Stimulated activated naive CD4-positive, alpha-beta T cell (primary cell): ENCODE data around the gene PCDHAC1.
"Not testable (repeated sequence)": the region's sequence is repeated elsewhere in the genome, so short reads cannot be mapped to it uniquely, and the experiment has no call there.

Source experiments
- DNase-seq, 6 experiments: peaks; one replicate each; lab custom pipeline; 2025; lab: John Stamatoyannopoulos, UW

PCDHAC1 gene, protein sequence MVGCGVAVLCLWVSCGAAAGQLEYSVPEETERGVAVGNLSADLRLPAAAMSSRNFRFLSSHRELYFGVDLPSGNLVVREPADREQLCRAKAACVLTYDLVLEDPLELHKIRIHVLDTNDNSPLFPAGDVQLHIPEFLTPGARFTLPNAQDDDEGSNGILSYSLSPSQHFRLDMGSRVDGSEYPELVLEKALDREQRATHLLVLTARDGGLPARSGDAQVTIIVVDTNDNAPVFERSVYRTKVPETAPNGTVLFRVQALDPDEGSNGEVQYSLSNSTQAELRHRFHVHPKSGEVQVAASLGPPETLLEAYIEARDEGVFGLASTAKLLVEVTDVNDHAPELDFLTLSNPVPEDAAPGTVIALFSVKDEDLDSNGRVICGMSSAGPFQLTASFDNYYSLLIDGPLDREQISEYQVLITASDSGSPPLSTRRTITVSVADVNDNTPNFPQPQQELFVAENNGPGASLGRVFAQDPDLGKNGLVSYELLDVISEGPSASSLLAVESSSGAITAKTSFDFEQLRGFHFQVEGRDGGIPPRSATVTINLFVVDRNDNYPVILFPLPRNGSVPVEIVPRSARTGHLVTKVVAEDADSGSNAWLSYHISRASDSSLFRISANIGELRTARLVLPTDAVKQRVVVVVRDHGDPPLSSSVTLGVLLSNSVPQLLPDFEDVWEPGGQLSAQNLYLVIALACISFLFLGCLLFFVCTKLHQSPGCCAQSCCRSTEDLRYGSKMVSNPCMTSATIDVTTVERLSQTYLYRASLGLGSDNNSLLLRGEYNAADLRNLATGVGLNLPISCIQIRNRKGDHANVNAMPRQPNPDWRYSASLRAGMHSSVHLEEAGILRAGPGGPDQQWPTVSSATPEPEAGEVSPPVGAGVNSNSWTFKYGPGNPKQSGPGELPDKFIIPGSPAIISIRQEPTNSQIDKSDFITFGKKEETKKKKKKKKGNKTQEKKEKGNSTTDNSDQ

DNA sequence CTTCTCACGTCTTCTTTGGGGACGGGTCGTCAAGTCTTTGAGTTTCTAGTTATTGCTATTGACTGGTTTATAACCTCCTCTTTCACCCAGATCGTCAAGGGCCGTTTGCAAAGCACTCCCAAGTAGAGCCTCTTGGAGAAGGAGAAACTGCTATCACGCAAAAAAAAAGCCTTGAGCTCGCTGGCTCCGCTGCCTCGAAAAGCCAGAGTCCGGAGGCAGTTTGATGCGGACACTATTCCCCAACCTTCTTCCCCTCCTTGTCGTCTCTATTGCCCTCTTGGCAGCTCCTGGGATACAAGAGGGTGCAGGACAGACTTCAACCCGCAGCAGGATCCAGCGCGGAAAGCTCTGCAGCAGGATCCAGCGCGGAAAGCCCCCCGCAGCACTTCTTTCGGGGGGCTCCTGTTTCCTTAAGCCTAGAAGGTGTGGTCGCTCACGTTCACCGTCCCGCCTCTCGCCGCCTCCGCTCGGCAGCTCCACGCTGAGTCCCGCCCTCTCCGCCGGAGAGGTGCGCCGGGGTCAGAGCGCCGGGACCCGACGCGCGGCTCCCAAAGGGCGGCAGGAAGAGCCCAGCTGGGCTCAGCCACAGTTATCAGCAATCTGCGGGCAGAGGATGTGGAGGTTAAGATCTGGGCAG is at the start of gene PCDHAC1:
Gene PCDHAC1 (plus strand): TSS at position 494 of the 637 bp plus-strand sequence. CDS start 594 bp downstream, outside the sequence.
- DNase-seq, result no peak

DNA sequence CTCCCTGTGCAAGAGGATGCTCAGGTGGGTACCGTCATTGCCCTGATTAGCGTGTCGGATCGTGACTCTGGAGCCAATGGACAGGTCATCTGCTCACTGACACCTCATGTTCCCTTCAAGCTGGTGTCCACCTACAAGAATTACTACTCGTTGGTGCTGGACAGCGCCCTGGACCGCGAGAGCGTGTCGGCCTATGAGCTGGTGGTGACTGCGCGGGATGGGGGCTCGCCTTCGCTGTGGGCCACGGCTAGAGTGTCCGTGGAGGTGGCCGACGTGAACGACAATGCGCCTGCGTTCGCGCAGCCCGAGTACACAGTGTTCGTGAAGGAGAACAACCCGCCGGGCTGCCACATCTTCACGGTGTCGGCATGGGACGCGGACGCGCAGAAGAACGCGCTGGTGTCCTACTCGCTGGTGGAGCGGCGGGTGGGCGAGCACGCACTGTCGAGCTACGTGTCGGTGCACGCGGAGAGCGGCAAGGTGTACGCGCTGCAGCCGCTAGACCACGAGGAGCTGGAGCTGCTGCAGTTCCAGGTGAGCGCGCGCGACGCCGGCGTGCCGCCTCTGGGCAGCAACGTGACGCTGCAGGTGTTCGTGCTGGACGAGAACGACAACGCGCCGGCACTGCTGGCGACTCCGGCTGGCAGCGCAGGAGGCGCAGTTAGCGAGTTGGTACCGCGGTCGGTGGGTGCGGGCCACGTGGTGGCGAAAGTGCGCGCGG is 49.4 kb upstream of the PCDHAC1 start:
- not testable (repeated sequence) for DNase-seq

DNA sequence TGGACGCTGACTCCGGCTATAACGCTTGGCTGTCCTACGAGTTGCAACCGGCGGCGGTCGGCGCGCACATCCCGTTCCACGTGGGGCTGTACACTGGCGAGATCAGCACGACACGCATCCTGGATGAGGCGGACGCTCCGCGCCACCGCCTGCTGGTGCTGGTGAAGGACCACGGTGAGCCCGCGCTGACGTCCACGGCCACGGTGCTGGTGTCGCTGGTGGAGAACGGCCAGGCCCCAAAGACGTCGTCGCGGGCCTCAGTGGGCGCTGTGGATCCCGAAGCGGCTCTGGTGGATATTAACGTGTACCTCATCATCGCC is 48.9 kb upstream of the PCDHAC1 start:
- DNase-seq, result no peak

DNA sequence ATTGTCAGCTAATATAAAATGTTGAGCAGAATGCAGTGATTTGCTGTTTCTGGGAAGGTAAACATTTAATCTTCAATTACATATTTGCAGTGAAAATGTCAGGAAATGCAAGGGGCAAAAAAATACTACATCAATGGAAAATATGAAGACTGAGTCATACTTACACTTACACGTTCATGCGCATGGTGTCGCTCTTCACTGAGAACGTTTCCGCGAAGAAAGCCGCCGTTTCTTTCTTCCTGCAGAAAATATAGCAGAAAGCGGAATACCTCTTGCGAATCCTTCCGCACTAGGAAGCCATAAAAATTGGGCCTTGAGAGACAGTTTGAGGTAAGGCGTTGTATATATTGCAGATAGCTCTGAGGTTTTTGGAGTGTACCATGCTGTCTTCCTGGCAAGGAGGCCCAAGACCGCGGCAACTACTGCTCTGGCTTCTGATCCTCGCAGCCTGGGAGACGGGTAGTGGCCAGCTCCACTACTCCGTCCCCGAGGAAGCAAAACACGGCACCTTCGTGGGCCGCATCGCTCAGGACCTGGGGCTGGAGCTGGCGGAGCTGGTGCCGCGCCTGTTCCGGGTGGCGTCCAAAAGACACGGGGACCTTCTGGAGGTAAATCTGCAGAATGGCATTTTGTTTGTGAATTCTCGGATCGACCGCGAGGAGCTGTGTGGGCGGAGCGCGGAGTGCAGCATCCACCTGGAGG is 44.1 kb upstream of the PCDHAC1 start, which contains the start of gene PCDHA13:
Gene PCDHA13 (plus strand): TSS at position 236 of the 702 bp plus-strand sequence. CDS start 145 bp downstream, at position 381.
- no peak for DNase-seq

DNA sequence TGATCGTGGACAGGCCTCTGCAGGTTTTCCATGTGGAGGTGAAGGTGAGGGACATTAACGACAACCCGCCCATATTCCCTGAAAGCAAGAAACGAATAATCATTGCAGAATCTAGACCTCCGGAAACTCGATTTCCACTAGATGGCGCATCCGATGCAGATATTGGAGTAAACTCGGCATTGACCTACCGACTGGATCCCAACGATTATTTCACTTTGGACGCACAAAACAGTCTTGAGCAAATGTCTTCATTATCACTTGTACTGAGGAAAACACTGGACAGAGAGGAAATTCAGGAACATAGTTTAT is 43.6 kb upstream of the PCDHAC1 start:
- no peak for DNase-seq

DNA sequence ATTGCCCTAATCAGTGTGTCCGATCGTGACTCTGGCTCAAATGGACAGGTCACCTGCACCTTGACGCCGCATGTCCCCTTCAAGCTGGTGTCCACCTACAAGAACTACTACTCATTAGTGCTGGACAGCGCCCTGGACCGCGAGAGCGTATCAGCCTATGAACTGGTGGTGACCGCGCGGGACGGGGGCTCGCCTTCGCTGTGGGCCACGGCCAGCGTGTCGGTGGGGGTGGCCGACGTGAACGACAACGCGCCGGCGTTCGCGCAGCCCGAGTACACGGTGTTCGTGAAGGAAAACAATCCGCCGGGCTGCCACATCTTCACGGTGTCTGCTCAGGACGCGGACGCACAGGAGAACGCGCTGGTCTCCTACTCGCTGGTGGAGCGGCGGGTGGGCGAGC is 42.7 kb upstream of the PCDHAC1 start:
- DNase-seq, result no peak

DNA sequence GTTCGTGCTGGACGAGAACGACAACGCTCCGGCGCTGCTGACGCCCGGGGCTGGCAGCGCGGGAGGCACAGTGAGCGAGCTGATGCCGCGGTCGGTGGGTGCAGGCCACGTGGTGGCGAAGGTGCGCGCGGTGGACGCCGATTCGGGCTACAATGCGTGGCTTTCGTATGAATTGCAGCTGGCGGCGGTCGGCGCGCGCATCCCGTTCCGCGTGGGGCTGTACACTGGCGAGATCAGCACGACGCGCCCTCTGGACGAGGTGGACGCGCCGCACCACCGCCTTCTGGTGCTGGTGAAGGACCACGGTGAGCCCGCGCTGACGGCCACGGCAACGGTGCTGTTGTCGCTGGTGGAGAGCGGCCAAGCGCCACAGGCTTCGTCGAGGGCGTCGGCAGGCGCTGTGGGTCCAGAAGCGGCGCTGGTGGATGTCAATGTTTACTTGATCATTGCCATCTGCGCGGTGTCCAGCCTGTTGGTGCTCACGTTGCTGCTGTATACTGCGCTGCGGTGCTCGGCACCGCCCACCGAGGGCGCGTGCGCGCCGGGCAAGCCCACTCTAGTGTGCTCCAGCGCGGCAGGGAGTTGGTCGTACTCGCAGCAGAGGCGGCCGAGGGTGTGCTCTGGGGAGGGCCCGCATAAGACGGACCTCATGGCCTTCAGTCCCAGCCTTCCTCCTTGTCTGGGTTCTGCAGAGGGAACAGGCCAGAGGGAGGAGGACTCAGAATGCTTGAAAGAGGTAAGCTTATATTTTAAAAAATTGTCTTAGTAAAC is 42.0 kb upstream of the PCDHAC1 start:
- no peak for DNase-seq

DNA sequence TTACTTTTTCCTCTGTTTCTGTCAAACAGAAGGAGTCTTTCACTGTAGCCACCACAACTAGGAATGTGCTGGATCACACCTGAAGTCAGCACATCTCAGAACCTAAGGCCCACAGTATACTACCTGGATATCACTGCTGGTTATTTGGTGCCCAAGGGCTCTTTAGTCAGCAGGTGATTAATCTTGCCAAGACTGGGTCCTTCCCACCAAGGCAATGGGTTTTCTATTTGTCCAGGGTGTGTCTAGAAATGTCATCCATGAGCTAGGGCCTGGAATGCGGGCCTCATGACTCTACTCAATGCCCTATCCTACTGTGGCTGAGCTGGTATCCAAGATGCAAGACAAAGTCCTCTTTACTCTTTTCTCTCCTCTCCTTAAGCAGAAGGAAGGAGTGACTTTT is 9.8 kb upstream of the PCDHAC1 start:
- DNase-seq, result no peak

DNA sequence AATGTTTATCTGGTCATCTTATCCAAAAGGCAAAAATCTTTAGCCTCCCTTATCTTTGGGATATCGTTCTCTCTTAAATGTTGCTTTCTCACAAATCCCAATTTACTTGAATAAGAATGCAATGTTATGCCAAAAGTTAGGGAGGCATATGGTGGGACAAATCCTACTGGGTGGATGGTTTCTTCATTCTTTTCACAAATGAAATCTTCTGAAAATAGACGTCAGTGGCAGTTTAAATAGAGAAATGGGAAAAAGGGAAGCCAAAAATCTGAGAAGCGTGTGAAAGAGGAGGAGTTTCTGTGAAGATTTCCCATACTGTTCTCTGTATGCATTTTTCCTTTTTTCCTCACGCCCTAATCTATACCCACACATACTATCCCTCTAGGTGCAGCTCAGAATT is 2.5 kb upstream of the PCDHAC1 start:
- no peak for DNase-seq

DNA sequence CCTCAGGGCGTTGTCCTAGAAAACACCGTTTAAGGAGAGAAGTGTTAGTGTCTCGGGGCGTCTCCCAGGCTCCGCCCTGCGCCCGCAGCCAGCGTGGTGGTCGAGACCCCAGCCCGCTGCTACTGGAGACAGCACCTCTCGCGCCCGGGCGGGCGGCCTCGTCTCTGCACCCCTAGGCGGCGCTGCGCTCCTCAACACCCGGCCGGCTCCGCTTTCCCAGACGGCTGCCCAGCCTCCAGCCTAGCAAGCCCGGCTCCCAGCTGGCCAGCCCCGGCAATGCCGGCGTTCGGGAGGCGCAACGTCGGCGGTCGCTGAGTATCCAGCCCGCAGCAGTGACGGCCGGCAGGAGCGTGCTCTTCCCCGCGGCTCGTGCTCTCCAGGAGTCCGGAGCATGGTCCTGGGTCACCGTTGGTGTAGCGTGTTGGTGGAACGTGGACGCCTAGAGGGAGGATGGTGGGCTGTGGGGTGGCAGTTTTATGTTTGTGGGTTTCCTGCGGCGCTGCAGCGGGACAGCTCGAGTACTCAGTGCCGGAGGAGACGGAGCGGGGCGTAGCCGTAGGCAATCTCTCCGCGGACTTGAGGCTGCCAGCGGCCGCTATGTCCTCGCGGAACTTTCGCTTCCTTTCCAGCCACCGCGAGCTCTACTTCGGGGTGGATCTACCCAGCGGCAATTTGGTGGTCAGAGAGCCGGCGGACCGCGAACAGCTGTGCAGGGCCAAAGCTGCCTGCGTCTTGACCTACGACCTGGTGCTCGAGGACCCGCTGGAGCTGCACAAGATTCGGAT is 536 bp downstream of the PCDHAC1 start:
- peak in 2 of 6 experiments; percentile 0 to 3 for DNase-seq

DNA sequence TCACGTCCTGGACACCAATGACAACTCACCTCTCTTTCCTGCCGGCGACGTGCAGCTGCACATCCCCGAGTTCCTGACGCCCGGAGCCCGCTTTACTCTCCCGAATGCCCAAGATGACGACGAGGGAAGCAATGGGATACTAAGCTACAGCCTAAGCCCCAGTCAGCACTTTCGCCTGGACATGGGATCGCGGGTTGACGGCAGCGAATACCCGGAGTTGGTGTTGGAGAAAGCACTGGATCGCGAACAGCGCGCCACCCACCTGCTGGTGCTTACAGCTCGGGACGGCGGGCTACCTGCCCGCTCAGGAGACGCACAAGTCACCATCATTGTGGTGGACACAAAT is 1.1 kb downstream of the PCDHAC1 start:
- DNase-seq, result no peak

DNA sequence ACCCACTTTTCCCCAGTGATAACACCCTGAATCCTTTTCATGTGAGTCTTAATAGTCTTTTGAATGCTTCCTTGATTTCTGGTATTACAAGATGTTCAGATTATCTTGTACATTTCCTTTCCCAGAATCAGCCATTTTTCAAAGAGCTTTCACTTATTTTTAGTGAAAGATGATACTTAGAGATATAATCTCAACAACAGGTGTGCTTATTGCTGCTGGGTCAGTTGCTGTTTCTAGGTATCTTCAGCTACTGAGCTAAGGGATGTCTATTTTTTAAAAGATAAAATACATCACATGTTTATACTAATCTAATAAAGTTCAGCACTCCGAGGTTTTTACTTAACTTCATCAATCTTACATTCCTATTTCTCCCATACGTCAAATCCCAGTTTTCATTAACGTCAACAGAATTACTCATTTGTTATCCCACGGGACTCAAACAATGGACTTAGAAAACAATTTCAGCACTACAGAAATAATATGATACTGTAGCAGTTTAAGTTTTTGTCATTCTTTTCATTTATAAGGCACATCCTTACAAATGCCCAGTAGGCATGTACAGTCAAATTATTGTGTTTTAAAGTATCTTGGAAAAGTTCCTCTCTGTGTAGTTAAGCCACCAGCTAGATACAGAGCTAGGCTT is 9.0 kb downstream of the PCDHAC1 start:
- no peak for DNase-seq

DNA sequence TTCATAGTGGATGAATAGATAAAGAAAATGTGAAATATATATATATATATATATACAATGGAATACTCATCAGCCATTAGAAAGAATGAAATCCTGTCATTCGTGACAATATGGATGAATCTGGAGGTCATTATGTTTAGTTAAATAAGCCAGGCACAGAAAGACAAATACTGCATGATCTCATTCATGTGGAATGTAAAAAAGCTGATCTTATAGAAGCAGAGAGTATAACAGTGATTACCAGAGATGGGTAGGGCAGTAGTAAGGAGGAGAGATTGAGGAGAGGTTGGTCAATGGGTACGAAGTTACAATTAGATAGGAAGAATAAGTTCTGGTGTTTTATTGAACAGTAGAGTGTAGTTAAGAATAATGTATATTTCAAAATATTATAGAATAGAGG is 20.5 kb downstream of the PCDHAC1 start:
- DNase-seq, result no peak

DNA sequence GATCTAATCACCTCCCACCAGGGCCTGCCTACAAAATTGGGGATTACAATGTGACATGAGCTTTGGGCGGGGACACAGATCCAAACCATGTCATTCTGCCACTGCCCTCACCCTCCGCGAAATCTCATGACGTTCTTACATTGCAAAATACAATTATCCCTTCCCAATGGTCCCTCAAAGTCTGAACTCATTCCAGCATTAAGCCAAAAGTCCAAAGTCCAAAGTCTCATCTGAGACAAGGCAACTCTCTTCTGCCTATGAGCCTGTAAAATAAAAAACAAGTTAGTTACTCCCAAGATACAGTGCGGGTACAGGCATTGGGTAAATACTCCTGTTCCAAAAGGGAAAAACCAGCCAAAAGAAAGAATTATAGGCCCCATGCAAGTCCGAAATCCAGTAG is 25.5 kb downstream of the PCDHAC1 start:
- DNase-seq, result no peak

DNA sequence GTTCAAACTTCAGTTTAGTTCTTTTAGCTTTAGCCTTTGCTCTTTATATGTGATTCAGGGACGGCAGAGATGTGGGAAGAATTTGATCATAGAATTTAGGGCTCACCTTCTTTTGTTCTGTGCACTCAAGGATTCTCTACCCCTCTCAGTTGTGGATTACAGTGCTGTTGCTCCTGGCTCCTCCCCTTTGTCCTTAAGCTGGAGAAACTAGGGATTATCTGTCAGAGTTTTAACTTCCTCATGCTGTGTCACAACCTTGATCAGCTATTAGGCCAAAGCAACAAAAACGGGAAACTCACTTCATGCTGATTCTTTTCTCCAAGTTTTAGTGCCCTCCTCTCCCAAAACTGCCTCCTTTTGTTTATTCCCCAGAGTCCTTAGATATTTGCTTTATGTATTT is 27.1 kb downstream of the PCDHAC1 start:
- DNase-seq, result no peak

DNA sequence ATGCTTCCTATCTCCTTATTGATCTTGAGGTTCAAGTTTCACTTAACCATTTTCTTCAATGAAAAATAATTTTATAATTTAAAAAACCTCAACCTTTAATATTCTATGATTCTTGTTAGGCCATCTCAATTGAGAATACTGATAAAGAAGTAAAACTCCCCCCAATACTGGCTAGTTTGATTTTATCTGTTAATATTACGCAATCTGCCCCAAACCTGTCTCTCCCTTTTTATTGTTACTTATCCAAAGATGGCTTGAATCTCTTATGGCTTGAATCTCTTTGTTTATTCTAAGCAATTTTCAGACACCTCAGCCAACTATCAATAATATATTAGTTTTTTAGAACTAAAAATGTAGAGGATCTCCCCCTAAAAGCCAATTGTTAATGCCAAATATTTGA is 36.1 kb downstream of the PCDHAC1 start:
- no peak for DNase-seq

DNA sequence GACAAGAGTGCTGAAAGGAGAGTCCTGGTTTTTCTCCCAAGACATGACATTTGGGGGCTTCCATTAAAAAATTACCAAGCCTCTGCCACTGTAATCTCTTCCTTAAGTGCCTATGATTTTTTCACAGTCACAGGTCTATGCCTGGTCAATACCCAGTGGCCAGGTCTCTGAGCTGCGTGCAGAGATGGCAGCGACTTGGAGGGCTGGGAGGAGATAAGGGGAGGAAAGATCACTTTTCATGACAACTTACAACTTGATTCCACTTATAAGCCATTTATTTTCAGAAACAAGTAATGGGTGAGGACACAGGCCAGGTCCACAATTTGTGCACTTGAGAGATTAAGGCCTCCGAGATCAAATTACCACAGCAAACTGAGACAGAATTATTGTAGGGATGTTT is 38.3 kb downstream of the PCDHAC1 start:
- no peak for DNase-seq

DNA sequence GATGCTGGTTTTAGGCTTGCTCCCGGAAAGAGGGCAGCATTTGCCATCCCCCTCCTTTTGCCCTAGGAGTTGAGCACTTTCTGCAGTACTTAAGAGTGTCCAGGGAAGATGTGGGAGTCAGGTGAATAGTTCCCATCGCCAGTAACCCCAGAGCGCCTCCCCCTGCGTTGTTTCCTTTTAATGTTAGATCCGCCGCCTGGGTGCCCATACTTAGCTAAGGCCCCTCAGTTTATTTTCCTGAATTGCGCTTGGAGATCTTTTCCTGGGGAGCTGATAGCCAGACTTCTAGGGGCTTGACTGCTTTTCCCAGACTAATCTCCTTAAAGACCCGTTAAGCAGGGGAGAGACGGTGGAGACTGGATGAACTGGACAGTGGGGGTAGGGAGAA is 39.8 kb downstream of the PCDHAC1 start:
- DNase-seq, result no peak
